Uterine smooth muscle cell (primary cell): ENCODE results near the gene UNC119B. TPM values are rescaled to one million over a fixed set of nuclear protein-coding genes. Genes with fewer than 3 reads are reported as not detected.

Source experiments
- total RNA-seq: library from RNA; depleted of rRNA; stranded (reverse); fragments of >200 nt; gene quantifications from 2 replicates; pipeline ENCODE4 v1.2.3, GENCODE V29; 2014

Gene UNC119B
- total RNA-seq = 32.2 and 37.5 TPM in 2 replicates

DNA sequence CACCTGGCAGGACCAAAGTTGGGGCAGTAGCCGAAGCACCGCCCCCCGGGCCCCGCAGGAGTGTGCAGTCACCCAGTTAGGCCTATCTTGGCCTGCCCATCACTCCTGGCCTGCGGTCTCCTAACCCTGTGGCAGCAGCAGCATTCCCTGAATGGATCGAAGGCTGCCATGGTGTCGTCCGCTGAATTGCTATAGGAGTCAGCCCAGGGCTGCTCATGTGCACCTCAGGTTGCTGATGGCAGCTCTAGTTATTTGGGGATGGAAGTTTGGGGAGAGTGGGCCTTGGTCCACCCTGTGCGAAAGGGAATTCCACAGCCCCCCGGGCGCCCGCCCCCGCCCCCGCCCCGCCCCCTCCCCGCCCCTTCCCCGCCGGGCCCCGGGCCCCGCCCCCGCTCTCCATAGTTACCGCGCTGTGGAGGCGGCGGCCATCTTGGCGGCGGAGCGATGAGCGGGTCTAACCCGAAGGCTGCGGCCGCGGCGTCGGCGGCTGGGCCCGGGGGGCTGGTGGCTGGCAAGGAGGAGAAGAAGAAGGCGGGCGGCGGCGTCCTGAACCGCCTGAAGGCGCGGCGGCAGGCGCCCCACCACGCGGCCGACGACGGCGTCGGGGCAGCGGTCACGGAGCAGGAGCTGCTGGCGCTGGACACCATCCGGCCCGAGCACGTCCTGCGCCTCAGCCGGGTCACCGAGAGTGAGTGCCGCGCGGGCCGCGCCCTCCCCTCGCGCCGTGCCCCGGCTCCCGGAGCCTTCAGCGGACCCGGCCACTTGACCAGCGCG is at the start of gene UNC119B:
TSS of gene UNC119B (plus strand) at position 428 of the 774 bp plus-strand sequence. CDS start at position 445, 17 bp downstream.

DNA sequence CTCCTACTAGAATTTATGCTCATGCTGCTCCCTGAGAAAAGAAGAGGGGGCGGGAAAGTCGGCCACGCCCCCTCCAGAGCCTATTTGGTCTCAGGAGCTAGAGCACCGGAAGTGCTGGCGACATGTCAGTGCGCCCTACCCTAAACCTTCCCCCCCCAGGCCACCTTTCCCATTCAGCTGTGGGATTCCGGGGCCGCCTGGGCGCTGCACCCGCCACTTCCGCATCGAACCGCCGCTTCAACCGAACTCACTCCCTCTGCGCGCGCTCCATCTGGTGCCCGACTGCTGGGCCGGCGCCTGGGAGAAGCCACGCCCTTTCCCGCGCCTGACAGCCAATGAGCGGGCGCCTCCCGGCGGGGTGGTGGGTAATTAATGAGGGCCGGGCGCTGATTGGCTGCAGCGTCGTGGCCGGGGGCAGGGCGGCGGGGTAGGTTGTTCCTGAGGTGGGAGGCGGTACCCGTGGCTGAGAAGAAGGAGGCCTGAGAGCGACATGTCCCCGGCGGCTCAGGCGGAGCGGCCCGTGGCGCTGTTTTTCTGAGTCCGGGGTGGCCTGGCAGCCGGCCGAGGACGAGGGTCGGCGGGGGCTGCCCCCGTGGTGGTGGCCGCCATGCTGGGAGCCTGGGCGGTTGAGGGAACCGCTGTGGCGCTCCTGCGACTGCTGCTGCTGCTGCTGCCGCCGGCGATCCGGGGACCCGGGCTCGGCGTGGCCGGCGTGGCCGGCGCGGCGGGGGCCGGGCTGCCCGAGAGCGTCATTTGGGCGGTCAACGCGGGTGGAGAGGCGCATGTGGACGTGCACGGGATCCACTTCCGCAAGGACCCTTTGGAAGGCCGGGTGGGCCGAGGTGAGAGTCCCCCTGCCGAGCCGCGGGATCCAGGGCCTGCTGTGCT is 23.3 kb upstream of the UNC119B start, which contains the start of gene MLEC:
TSS of gene MLEC (plus strand) at position 460 of the 888 bp plus-strand sequence. CDS start at position 608, 148 bp downstream.

GRCh38 chr12:120725659-120726509 is 15.6 kb downstream of the UNC119B start, which contains the start of gene ACADS:
ACADS (plus strand) TSS chr12:120725826; CDS start chr12:120725886, 60 bp downstream.

Other genes with a start within 250 kb of the UNC119B start
- gene SRSF9, start 240.7 kb upstream of the UNC119B start, total RNA-seq = 207 and 311 TPM in 2 replicates
- gene DYNLL1, start 214.3 kb upstream of the UNC119B start, total RNA-seq = 258 and 322 TPM in 2 replicates
- gene COQ5, start 181.3 kb upstream of the UNC119B start, total RNA-seq = 28.9 and 34.3 TPM in 2 replicates
- gene RNF10, start 176.1 kb upstream of the UNC119B start, total RNA-seq = 133 and 137 TPM in 2 replicates
- gene POP5, start 129.1 kb upstream of the UNC119B start, total RNA-seq = 41.0 and 63.3 TPM in 2 replicates
- gene CABP1, start 69.8 kb upstream of the UNC119B start, total RNA-seq = 0.44 and 1.1 TPM in 2 replicates
- 145 and 187 TPM in 2 replicates for gene MLEC, start 23.3 kb upstream of the UNC119B start, total RNA-seq
- gene ACADS, start 15.4 kb downstream of the UNC119B start, total RNA-seq = 8.7 and 11.3 TPM in 2 replicates
- 4.8 and 6.4 TPM in 2 replicates for gene SPPL3, start 193.9 kb downstream of the UNC119B start, total RNA-seq